ENCODE data around the gene ABCF2. TPM values are rescaled to one million over a fixed set of nuclear protein-coding genes. Genes with fewer than 3 reads are reported as not detected.
A peak's percentile ranks its signal among the peaks of the same experiment; 100 is the strongest.

The ABCF2 gene
- total RNA-seq, 1 experiment from 2014 or later: 45.8 TPM

GRCh38 chr7:151167197-151167961 is 59.6 kb downstream of the ABCF2 start, which contains the start of gene GBX1:
Gene GBX1 (minus strand): TSS chr7:151167694. CDS start chr7:151167548, 146 bp downstream.
- Histone ChIP-seq H4K20me1 (ENCODE audit: insufficient read depth) (no peaks in the 10 kb centered on the region), H3K79me2 (ENCODE audit: low read depth) (no peaks in the 10 kb centered on the region), H3K4me2 (no peak within 1 kb of the TSS), H3K36me3 (ENCODE audit: low read depth) (no peaks in the 10 kb centered on the region), H3K9me2 (ENCODE audit: insufficient read depth) (no peaks in the 10 kb centered on the region), H3F3A (ENCODE audit: insufficient read depth, low read depth) (no peaks in the 10 kb centered on the region), H3K27ac (no peak within 1 kb of the TSS), H3K27me3 (ENCODE audit: insufficient read depth, low read depth) (peaks cover 78% of the 10 kb centered on the region), H3K4me1 (replicated peaks; ENCODE audit: insufficient read depth) (no peaks in the 10 kb centered on the region), H2AFZ (no peak within 1 kb of the TSS), H3K9me3 (ENCODE audit: insufficient read depth, low read depth) (no peaks in the 10 kb centered on the region), H3K4me3 (no peak within 1 kb of the TSS)
- intact Hi-C loops (cut with micrococcal nuclease; ENCODE audit: unreplicated experiment): no loop called here
- DNase-seq: peak in 1 of 2 experiments; percentile 19
- TF ChIP-seq EZH2 (IDR thresholded peaks at IDR 0.05; ENCODE audit: low read depth): no peak
- TF ChIP-seq CTCF (conservative IDR thresholded peaks at IDR 0.05): no peak
- ChIA-PET CTCF (interaction anchor here (0.8 kb wide), 1 partner anchor 50 kb away, joined by 3 read pairs; no protein-coding TSS in a partner anchor), POLR2A (ENCODE audit: unreplicated experiment) (no interaction called here)
- BruUV-seq (replicated peaks): no TSS peak

GRCh38 chr7:151166629-151167196 is 60.3 kb downstream of the ABCF2 start:
- Histone ChIP-seq H3K4me2 (no peak overlapping the region), H3F3A (ENCODE audit: insufficient read depth, low read depth) (no peaks in the 10 kb centered on the region), H3K9me2 (ENCODE audit: insufficient read depth) (no peaks in the 10 kb centered on the region), H4K20me1 (ENCODE audit: insufficient read depth) (no peaks in the 10 kb centered on the region), H3K36me3 (ENCODE audit: low read depth) (no peaks in the 10 kb centered on the region), H3K4me1 (replicated peaks; ENCODE audit: insufficient read depth) (no peaks in the 10 kb centered on the region), H3K79me2 (ENCODE audit: low read depth) (no peaks in the 10 kb centered on the region), H3K27ac (no peak overlapping the region), H3K4me3 (no peak overlapping the region), H3K27me3 (ENCODE audit: insufficient read depth, low read depth) (peaks cover 79% of the 10 kb centered on the region), H3K9me3 (ENCODE audit: insufficient read depth, low read depth) (no peaks in the 10 kb centered on the region), H2AFZ (no peak overlapping the region)
- DNase-seq: no peak
- POLR2A ChIA-PET (ENCODE audit: unreplicated experiment): interaction anchor here (0.6 kb wide), 2 partner anchors 13 to 81 kb away, joined by 4 to 5 read pairs; no protein-coding TSS in a partner anchor
- no peak for TF ChIP-seq EZH2 (IDR thresholded peaks at IDR 0.05; ENCODE audit: low read depth)
- no peak for TF ChIP-seq CTCF (conservative IDR thresholded peaks at IDR 0.05)
- intact Hi-C loops (cut with micrococcal nuclease; ENCODE audit: unreplicated experiment): no loop called here
- BruUV-seq (replicated peaks): no TSS peak
- CTCF ChIA-PET: no interaction called here

Other genes with a start within 250 kb of the ABCF2 start
- 1.5 and 1.6 TPM in 2 replicates for gene KCNH2, start 248.9 kb downstream of the ABCF2 start, total RNA-seq (2021)
- gene NOS3, start 236.2 kb downstream of the ABCF2 start, total RNA-seq (2021): 1.8 and 3.2 TPM in 2 replicates
- gene ATG9B, start 202.7 kb downstream of the ABCF2 start, total RNA-seq (2021): 9.7 and 13.7 TPM in 2 replicates
- gene ABCB8, start 198.8 kb downstream of the ABCF2 start, total RNA-seq (2021): 51.8 and 61.9 TPM in 2 replicates
- 7.6 and 10.5 TPM in 2 replicates for gene ASIC3, start 178.7 kb downstream of the ABCF2 start, total RNA-seq (2021)
- 45.7 and 58.4 TPM in 2 replicates for gene CDK5, start 169.3 kb downstream of the ABCF2 start, total RNA-seq (2021)
- gene SLC4A2, start 167.6 kb downstream of the ABCF2 start, total RNA-seq (2021): 199 and 245 TPM in 2 replicates
- 104 and 126 TPM in 2 replicates for gene FASTK, start 146.4 kb downstream of the ABCF2 start, total RNA-seq (2021)
- 87.8 and 99.3 TPM in 2 replicates for gene TMUB1, start 143.7 kb downstream of the ABCF2 start, total RNA-seq (2021)
- gene AGAP3, start 140.7 kb downstream of the ABCF2 start, total RNA-seq (2021): 103 TPM in 2 replicates
- gene GBX1, start 59.5 kb downstream of the ABCF2 start, total RNA-seq (2021): not detected in 2 replicates
- not detected in 2 replicates for gene ASB10, start 40.0 kb downstream of the ABCF2 start, total RNA-seq (2021)
- not detected in 2 replicates for gene H2BK1, start 16.7 kb downstream of the ABCF2 start, total RNA-seq (2021)
- 47.4 and 54.9 TPM in 2 replicates for gene CHPF2, start 5.3 kb upstream of the ABCF2 start, total RNA-seq (2021)
- gene SMARCD3, start 21.5 kb upstream of the ABCF2 start, total RNA-seq (2021): 4.6 and 5.7 TPM in 2 replicates
- gene NUB1, start 114.6 kb upstream of the ABCF2 start, total RNA-seq (2021): 63.8 and 80.6 TPM in 2 replicates
- 7.7 and 12.4 TPM in 2 replicates for gene WDR86, start 182.8 kb upstream of the ABCF2 start, total RNA-seq (2021)
- 1.0 and 1.2 TPM in 2 replicates for gene CRYGN, start 212.9 kb upstream of the ABCF2 start, total RNA-seq (2021)